Upper lobe of left lung (tissue), 6 donors: ENCODE results near the gene APOOL. TPM values are rescaled to one million over a fixed set of nuclear protein-coding genes. Genes with fewer than 3 reads are reported as not detected.

ENCODE experiments used
- ATAC-seq, 2 donors: fragments of 200-7000 bp; cut with Tn5 transposase; one replicate each; pipeline ENCODE4 v1.9.1; 2022; ENCODE audit warnings: mild to moderate bottlenecking in 2 of 2, moderate library complexity in 2 of 2; ENCODE audit not compliant: low FRiP score in 2 of 2
- DNase-seq, 2 donors: peaks; one replicate each; pipeline ENCODE4 v3.0.0-alpha.2; 2019 to 2020
- H3K27ac ChIP-seq, 4 donors: fragments of 200-600 bp; sonication (generic); one replicate each; pipeline ENCODE4 v1.5.1; 2016 to 2019
- H3K27me3 ChIP-seq, 4 donors: fragments of 200-600 bp; sonication (generic); one replicate each; pipeline ENCODE4 v1.5.1; 2017 to 2019
- H3K36me3 ChIP-seq, 4 donors: fragments of 200-600 bp; sonication (generic); one replicate each; pipeline ENCODE4 v1.5.1; 2016 to 2019
- H3K4me1 ChIP-seq, 4 donors: fragments of 200-600 bp; sonication (generic); one replicate each; pipeline ENCODE4 v1.5.1; 2018 to 2019
- H3K4me3 ChIP-seq, 4 donors: fragments of 200-600 bp; sonication (generic); one replicate each; pipeline ENCODE4 v1.5.1; 2017 to 2019; ENCODE audit warnings: mild to moderate bottlenecking in 2 of 4, moderate library complexity in 1 of 4
- H3K9me3 ChIP-seq, 4 donors: fragments of 200-600 bp; sonication (generic); one replicate each; pipeline ENCODE4 v1.5.1; 2018 to 2019
- EP300 ChIP-seq, 4 donors: sonication (generic); formaldehyde crosslinking; IDR thresholded peaks; one replicate each; pipeline ENCODE4 v1.5.1; 2017; ENCODE audit warnings: antibody characterized with exemption in 4 of 4, control low read depth in 2 of 4
- POLR2A ChIP-seq, 4 donors: fragments of 450-650 bp; IDR thresholded peaks; one replicate each; pipeline ENCODE4 v1.5.1; 2016 to 2017; ENCODE audit warnings: antibody characterized with exemption in 4 of 4, mild to moderate bottlenecking in 2 of 4
- POLR2AphosphoS5 ChIP-seq, 2 donors: sonication (generic); formaldehyde crosslinking; IDR thresholded peaks; one replicate each; pipeline ENCODE4 v1.5.1; 2017; ENCODE audit warnings: antibody characterized with exemption in 2 of 2
- WGBS, 2 donors: methylation state at CpG; one replicate each; pipeline ENCODE4 v1.1.5; 2017 to 2018; 5-methylcytosine and 5-hydroxymethylcytosine counted together
- total RNA-seq, 6 donors: library from RNA; depleted of rRNA in 4 of 6; stranded (reverse); fragments of >200 nt in 4 of 6; gene quantifications; one replicate each; pipeline versions ENCODE4 v1.1.0 to v1.2.1, GENCODE V29; 2016 to 2021
- TF ChIP-seq, protein P1 (sequence below), 6 experiments: fragments of 450-650 bp in 4 of 6; fragments of 200-600 bp in 2 of 6; sonication (generic) in 2 of 6; IDR thresholded peaks; one replicate each; pipeline ENCODE4 v1.5.1; 2016 to 2019; ENCODE audit warnings: antibody characterized with exemption in 6 of 6
- donor health status: DM: no; HTN: no; CAD: no; lungs with moderate emphysema.
- donor health status: DM: no; HTN: yes; CAD: no; lungs with severe emphysema.

Gene APOOL
- total RNA-seq, 6 donors from 2014 or later = 3.8 to 17.0 (median 11.6) TPM

DNA sequence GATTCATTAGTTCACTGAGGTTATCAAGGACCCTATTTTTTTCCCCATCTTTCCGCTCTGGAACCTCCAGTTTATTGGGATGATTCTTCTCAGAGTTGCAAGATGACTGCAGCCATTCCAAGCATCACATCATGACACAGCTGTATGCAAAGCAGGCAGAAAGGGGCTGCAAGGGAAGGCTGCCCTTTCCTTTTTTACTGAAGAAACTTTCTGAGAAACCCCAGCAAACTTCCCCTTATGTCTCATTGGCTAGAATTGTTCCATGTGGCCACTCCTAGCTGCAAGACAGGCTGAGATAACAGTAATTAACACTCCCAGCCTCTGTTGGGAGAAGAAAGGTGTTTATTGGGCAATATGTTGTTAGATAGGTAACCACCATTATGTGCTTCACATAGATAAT is 137.3 kb downstream of the APOOL start:
- no peaks in the 10 kb centered on the region for H3K27me3 ChIP-seq
- H3K4me1 ChIP-seq = no peaks in the 10 kb centered on the region
- TF ChIP-seq POLR2A (IDR thresholded peaks at IDR 0.05) (no peak), POLR2AphosphoS5 (IDR thresholded peaks at IDR 0.05) (no peak), EP300 (IDR thresholded peaks at IDR 0.05) (no peak)
- TF ChIP-seq, protein P1, sequence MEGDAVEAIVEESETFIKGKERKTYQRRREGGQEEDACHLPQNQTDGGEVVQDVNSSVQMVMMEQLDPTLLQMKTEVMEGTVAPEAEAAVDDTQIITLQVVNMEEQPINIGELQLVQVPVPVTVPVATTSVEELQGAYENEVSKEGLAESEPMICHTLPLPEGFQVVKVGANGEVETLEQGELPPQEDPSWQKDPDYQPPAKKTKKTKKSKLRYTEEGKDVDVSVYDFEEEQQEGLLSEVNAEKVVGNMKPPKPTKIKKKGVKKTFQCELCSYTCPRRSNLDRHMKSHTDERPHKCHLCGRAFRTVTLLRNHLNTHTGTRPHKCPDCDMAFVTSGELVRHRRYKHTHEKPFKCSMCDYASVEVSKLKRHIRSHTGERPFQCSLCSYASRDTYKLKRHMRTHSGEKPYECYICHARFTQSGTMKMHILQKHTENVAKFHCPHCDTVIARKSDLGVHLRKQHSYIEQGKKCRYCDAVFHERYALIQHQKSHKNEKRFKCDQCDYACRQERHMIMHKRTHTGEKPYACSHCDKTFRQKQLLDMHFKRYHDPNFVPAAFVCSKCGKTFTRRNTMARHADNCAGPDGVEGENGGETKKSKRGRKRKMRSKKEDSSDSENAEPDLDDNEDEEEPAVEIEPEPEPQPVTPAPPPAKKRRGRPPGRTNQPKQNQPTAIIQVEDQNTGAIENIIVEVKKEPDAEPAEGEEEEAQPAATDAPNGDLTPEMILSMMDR (IDR thresholded peaks at IDR 0.05) = no peak
- ATAC-seq = no peak
- H3K9me3 ChIP-seq = no peaks in the 10 kb centered on the region
- no peaks in the 10 kb centered on the region for H3K36me3 ChIP-seq
- DNase-seq = no peak
- H3K4me3 ChIP-seq = no peak overlapping the region
- 67 to 93% methylated on average over 1 of the region's 1 CpG for WGBS, 2 donors
- H3K27ac ChIP-seq = no peak overlapping the region

Other genes starting within 250 kb of the APOOL start
- gene SATL1, start 239.9 kb downstream of the APOOL start, total RNA-seq = not detected
- 1 to 10 TPM in 4 of 6 donors, under 1 TPM in 2; 0.49 to 3.0 (median 1.1) TPM for gene ZNF711, start 240.1 kb downstream of the APOOL start, total RNA-seq